WTC11 (cell line): Measurements from ENCODE around the gene C1orf198.

Experiments
- HMGXB4 ChIP-seq: sonication (generic); formaldehyde crosslinking; IDR thresholded peaks from 2 replicates; pipeline ENCODE4 v1.8.1; 2023; ENCODE audit warnings: mild to moderate bottlenecking, moderate library complexity, missing genetic modification reagents
- NFYB ChIP-seq: sonication (generic); formaldehyde crosslinking; conservative IDR thresholded peaks from 2 replicates; pipeline ENCODE4 v1.8.0; 2022; ENCODE audit warnings: low read depth, missing genetic modification reagents
- SMAD3 ChIP-seq: sonication (generic); formaldehyde crosslinking; IDR thresholded peaks from 2 replicates; pipeline ENCODE4 v1.8.0; 2022; ENCODE audit warnings: missing genetic modification reagents, mild to moderate bottlenecking, borderline replicate concordance
- SMAD4 ChIP-seq: sonication (generic); formaldehyde crosslinking; IDR thresholded peaks from 2 replicates; pipeline ENCODE4 v1.8.0; 2022; ENCODE audit warnings: mild to moderate bottlenecking, missing genetic modification reagents
- TCF7 ChIP-seq: sonication (generic); formaldehyde crosslinking; IDR thresholded peaks from 2 replicates; pipeline ENCODE4 v1.8.0; 2022; ENCODE audit warnings: mild to moderate bottlenecking, low read depth, missing genetic modification reagents, moderate library complexity
- TP53 ChIP-seq: sonication (generic); formaldehyde crosslinking; IDR thresholded peaks from 2 replicates; pipeline ENCODE4 v1.8.1; 2023; ENCODE audit warnings: mild to moderate bottlenecking, missing genetic modification reagents
- TF ChIP-seq, protein P1 (sequence below): fragments of 200-600 bp; IDR thresholded peaks from 2 replicates; pipeline ENCODE4 v1.8.0; 2022; ENCODE audit warnings: antibody characterized with exemption
- TF ChIP-seq, protein P2 (sequence below): sonication (generic); formaldehyde crosslinking; conservative IDR thresholded peaks from 2 replicates; pipeline ENCODE4 v1.8.1; 2022; ENCODE audit warnings: mild to moderate bottlenecking, missing genetic modification reagents
- TF ChIP-seq, protein P3 (sequence below): sonication (generic); formaldehyde crosslinking; IDR thresholded peaks from 2 replicates; pipeline ENCODE4 v1.8.1; 2022; ENCODE audit warnings: mild to moderate bottlenecking, moderate library complexity, missing genetic modification reagents
- TF ChIP-seq, protein P4 (sequence below): sonication (generic); formaldehyde crosslinking; IDR thresholded peaks from 2 replicates; pipeline ENCODE4 v1.8.0; 2022; ENCODE audit warnings: mild to moderate bottlenecking, missing genetic modification reagents

GRCh38 chr1:230868736-230869385 lies 540 bp upstream of the C1orf198 start:
- TF ChIP-seq NFYB (no peak), TP53 (no peak), SMAD4 (CRISPR knock-in tag) (no peak), TCF7 (CRISPR knock-in tag) (no peak), SMAD3 (CRISPR knock-in tag) (no peak), HMGXB4 (CRISPR knock-in tag) (no peak)
- TF ChIP-seq, protein P1, sequence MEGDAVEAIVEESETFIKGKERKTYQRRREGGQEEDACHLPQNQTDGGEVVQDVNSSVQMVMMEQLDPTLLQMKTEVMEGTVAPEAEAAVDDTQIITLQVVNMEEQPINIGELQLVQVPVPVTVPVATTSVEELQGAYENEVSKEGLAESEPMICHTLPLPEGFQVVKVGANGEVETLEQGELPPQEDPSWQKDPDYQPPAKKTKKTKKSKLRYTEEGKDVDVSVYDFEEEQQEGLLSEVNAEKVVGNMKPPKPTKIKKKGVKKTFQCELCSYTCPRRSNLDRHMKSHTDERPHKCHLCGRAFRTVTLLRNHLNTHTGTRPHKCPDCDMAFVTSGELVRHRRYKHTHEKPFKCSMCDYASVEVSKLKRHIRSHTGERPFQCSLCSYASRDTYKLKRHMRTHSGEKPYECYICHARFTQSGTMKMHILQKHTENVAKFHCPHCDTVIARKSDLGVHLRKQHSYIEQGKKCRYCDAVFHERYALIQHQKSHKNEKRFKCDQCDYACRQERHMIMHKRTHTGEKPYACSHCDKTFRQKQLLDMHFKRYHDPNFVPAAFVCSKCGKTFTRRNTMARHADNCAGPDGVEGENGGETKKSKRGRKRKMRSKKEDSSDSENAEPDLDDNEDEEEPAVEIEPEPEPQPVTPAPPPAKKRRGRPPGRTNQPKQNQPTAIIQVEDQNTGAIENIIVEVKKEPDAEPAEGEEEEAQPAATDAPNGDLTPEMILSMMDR: no peak
- TF ChIP-seq, protein P2, sequence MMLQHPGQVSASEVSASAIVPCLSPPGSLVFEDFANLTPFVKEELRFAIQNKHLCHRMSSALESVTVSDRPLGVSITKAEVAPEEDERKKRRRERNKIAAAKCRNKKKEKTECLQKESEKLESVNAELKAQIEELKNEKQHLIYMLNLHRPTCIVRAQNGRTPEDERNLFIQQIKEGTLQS (CRISPR knock-in tag): no peak
- TF ChIP-seq, protein P3, sequence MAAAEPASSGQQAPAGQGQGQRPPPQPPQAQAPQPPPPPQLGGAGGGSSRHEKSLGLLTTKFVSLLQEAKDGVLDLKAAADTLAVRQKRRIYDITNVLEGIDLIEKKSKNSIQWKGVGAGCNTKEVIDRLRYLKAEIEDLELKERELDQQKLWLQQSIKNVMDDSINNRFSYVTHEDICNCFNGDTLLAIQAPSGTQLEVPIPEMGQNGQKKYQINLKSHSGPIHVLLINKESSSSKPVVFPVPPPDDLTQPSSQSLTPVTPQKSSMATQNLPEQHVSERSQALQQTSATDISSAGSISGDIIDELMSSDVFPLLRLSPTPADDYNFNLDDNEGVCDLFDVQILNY (CRISPR knock-in tag): no peak
- TF ChIP-seq, protein P4, sequence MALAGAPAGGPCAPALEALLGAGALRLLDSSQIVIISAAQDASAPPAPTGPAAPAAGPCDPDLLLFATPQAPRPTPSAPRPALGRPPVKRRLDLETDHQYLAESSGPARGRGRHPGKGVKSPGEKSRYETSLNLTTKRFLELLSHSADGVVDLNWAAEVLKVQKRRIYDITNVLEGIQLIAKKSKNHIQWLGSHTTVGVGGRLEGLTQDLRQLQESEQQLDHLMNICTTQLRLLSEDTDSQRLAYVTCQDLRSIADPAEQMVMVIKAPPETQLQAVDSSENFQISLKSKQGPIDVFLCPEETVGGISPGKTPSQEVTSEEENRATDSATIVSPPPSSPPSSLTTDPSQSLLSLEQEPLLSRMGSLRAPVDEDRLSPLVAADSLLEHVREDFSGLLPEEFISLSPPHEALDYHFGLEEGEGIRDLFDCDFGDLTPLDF (CRISPR knock-in tag): no peak
